T-cell (primary cell): ENCODE data around the gene DLX6. TPM values are rescaled to one million over a fixed set of nuclear protein-coding genes. Genes with fewer than 3 reads are reported as not detected.

Source experiments
- ATAC-seq, 4 experiments: fragments of 200-7000 bp in 3 of 4; fragments of 150-1000 bp in 1 of 4; cut with Tn5 transposase; replicated peaks in 1 of 4; 1 replicate in 3 of 4; 2 replicates in 1 of 4; pipeline ENCODE4 v1.10.0; 2021; ENCODE audit warnings: moderate library complexity in 3 of 4, mild to moderate bottlenecking in 2 of 4, moderate number of reproducible peaks in 1 of 4
- CTCF ChIA-PET, 2 donors: fragments of 300-600 bp; sonication (Branson Sonifier 250); formaldehyde crosslinking; loops; one replicate each; lab custom pipeline; 2022; ENCODE audit warnings: antibody characterized with exemption in 2 of 2; lab: Charles Lee
- POLR2A ChIA-PET, 2 donors: fragments of 300-600 bp; sonication (Branson Sonifier 250); formaldehyde crosslinking; loops; one replicate each; lab custom pipeline; 2022; ENCODE audit warnings: antibody characterized with exemption in 2 of 2; lab: Charles Lee
- DNase-seq, 35 experiments: peaks; one replicate each; pipeline versions ENCODE4 v3.0.0 to v3.0.0-alpha.2; 2013 to 2023
- H3K27ac ChIP-seq: one replicate; pipeline ENCODE4 v1.5.1; 2013; ENCODE audit warnings: low read length
- H3K27me3 ChIP-seq, 2 experiments: replicated peaks in 1 of 2; 1 replicate in 1 of 2; 2 replicates in 1 of 2; pipeline versions ENCODE4 v1.6.1 to v1.7.0; 2013; ENCODE audit warnings: low read length in 1 of 2, mixed read lengths in 1 of 2; ENCODE audit not compliant: control insufficient read depth in 2 of 2, insufficient read depth in 2 of 2; ENCODE audit errors: extremely low read depth in 1 of 2
- H3K36me3 ChIP-seq, 2 donors: 1 replicate in 1 of 2; 2 replicates in 1 of 2; pipeline versions ENCODE4 v1.6.1 to v1.7.0; 2013; ENCODE audit warnings: low read length in 1 of 2; ENCODE audit not compliant: control insufficient read depth in 2 of 2, insufficient read depth in 1 of 2; ENCODE audit errors: extremely low read depth in 1 of 2
- H3K4me1 ChIP-seq, 2 experiments: 1 replicate in 1 of 2; 2 replicates in 1 of 2; pipeline versions ENCODE4 v1.6.1 to v1.7.0; 2013; ENCODE audit warnings: low read length in 2 of 2, mixed read lengths in 1 of 2; ENCODE audit not compliant: insufficient read depth in 2 of 2, control insufficient read depth in 1 of 2; ENCODE audit errors: extremely low read depth in 1 of 2
- H3K4me3 ChIP-seq, 2 donors: 1 replicate in 1 of 2; 2 replicates in 1 of 2; pipeline versions ENCODE4 v1.5.1 to v1.7.0; 2013; ENCODE audit warnings: mild to moderate bottlenecking in 2 of 2, low read length in 1 of 2, moderate library complexity in 1 of 2; ENCODE audit not compliant: control insufficient read depth in 1 of 2; ENCODE audit errors: extremely low read depth in 1 of 2
- H3K9me3 ChIP-seq: 2 replicates; pipeline ENCODE4 v1.7.0; 2013
- H3K27ac Mint-ChIP-seq, 2 donors: one replicate each; pipeline ENCODE4 v1.8.0; 2020 to 2021; ENCODE audit warnings: mild to moderate bottlenecking in 2 of 2, mixed read lengths in 2 of 2
- H3K27me3 Mint-ChIP-seq, 2 donors: one replicate each; pipeline ENCODE4 v1.8.0; 2021 to 2022; ENCODE audit warnings: mixed read lengths in 2 of 2
- H3K36me3 Mint-ChIP-seq: one replicate; pipeline ENCODE4 v1.8.0; 2021; ENCODE audit warnings: mixed read lengths
- H3K4me1 Mint-ChIP-seq, 3 donors: one replicate each; pipeline ENCODE4 v1.8.0; 2020 to 2022; ENCODE audit warnings: mixed read lengths in 3 of 3, mild to moderate bottlenecking in 1 of 3
- H3K4me3 Mint-ChIP-seq, 3 donors: one replicate each; pipeline ENCODE4 v1.8.0; 2020 to 2022; ENCODE audit warnings: mild to moderate bottlenecking in 3 of 3, mixed read lengths in 3 of 3, moderate library complexity in 3 of 3
- H3K9me3 Mint-ChIP-seq, 3 donors: one replicate each; pipeline ENCODE4 v1.8.0; 2020 to 2022; ENCODE audit warnings: mixed read lengths in 3 of 3
- WGBS: methylation state at CpG from one replicate; pipeline ENCODE4 v1.1.5; 2013; ENCODE audit warnings: missing lambda C conversion rate; ENCODE audit not compliant: insufficient coverage; 5-methylcytosine and 5-hydroxymethylcytosine counted together
- total RNA-seq, 35 experiments: library from RNA in 6 of 35; stranded (reverse) in 6 of 35; fragments of 120-200 nt in 1 of 35; gene quantifications; one replicate each; pipeline versions ENCODE4 v1.2.1 to v1.2.4 and lab custom pipeline; 2013 to 2026

The DLX6 gene
- not detected for total RNA-seq
- not detected for total RNA-seq (2013)
- 0 to 0.06 (median 0) reads per million in 29 experiments for total RNA-seq (lab: John Stamatoyannopoulos, UW)

- Histone ChIP-seq H3K4me1 (peaks cover 0 to 35% of the 10 kb centered on the region in 2 experiments), H3K9me3 (no peaks in the 10 kb centered on the region), H3K27ac (no peak within 1 kb of the TSS), H3K27me3 (peaks cover 20 to 70% of the 10 kb centered on the region in 2 experiments), H3K4me3 (peak within 1 kb of the TSS; percentile 23 to 58), H3K36me3 (no peaks in the 10 kb centered on the region)
- Mint-ChIP-seq H3K9me3 (no peaks in the 10 kb centered on the region), H3K4me1 (peaks cover 17 to 26% (median 22%) of the 10 kb centered on the region in 3 donors), H3K27ac (peak within 1 kb of the TSS in 1 of 2 donors; percentile 50), H3K27me3 (peaks cover 70 to 83% of the 10 kb centered on the region in 2 donors), H3K4me3 (peak within 1 kb of the TSS; percentile 62 to 81 (median 66)), H3K36me3 (no peaks in the 10 kb centered on the region)
- ChIA-PET CTCF (interaction anchor here (0.6 to 0.7 kb wide), 5 partner anchors 10 to 1087 kb away, joined by 3 to 6 read pairs (median 3); no protein-coding TSS in a partner anchor), POLR2A (interaction anchor here in 1 of 2 donors (0.6 kb wide), 1 partner anchor 79 kb away, joined by 3 read pairs; no protein-coding TSS in a partner anchor)
- peak in 4 of 35 experiments; percentile 12 to 29 (median 20) for DNase-seq
- peak in 2 of 4 experiments; percentile 39 to 58 for ATAC-seq
- WGBS, result 3% methylated on average over 39 of the region's 44 CpGs
These were observed at the start of gene DLX6 for GRCh38 chr7:97005183-97006054. Gene DLX6 (plus strand): TSS chr7:97005553. CDS start chr7:97005978, 425 bp downstream.

DNA sequence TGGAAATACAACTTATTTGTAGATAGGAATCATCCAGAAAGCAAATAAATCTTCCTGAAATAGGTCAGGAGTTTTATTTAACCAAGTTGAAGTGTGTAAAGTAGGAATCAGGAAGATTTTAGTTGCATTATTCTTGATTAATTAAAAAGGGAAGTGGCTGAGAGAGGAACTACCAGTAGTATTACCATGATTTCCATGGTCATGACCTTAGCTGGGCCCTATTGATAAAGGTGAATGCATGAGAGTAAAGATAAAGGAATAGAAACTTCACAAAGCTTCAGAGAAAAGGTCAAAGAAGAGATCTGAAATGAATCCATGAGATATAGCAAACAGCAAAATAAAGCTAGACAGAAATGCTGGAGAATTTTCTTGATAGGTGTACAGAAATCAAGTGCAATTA lies 46.2 kb upstream of the DLX6 start:
- Mint-ChIP-seq H3K27me3 (peaks cover 22 to 34% of the 10 kb centered on the region in 2 donors), H3K27ac (no peak overlapping the region), H3K9me3 (peaks cover 0 to 5% (median 0%) of the 10 kb centered on the region in 3 donors), H3K4me1 (no peaks in the 10 kb centered on the region), H3K36me3 (no peaks in the 10 kb centered on the region), H3K4me3 (no peak overlapping the region)
- ChIA-PET POLR2A (no interaction called here), CTCF (interaction anchor here in 1 of 2 donors (0.7 kb wide), 1 partner anchor 42 kb away, joined by 7 read pairs; no protein-coding TSS in a partner anchor)
- H3K4me1 ChIP-seq, result no peaks in the 10 kb centered on the region
- ATAC-seq, result no peak
- peaks cover 0 to 4% of the 10 kb centered on the region in 2 experiments for H3K27me3 ChIP-seq
- no peaks in the 10 kb centered on the region for H3K9me3 ChIP-seq
- H3K27ac ChIP-seq, result no peak overlapping the region
- no peak for DNase-seq
- H3K36me3 ChIP-seq, result no peaks in the 10 kb centered on the region
- no peak overlapping the region for H3K4me3 ChIP-seq

DNA sequence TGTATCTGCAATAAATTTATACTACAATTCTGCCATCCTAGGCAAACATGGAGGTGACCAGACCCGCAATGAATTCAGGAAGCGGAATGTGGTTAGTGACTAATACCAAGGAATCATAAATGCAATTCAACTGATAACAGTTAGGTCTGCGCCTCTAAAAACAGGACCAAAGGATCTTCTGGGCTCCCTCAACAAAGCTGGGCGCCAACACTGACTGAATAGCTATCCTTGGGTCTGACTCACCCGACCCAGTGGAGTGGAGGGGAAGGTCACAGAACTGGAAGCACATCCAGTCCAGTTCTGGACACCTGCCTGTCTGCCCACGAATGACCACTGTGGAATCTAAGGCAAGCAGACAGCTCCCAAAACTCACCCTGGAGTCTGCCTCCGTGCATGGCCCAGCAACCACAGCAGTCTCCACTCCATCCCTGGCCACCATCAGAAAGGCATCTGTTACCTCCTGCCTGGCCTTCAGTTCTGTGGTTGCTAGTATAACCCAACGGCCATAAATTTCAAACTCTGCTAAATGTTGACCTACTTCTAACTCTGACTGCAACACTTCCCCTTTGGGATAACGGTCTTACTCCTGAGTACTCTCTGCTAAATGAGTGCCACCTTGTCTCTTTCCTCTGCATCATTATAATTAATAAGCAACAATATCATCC lies 43.0 kb upstream of the DLX6 start:
- H3K4me1 ChIP-seq, result no peaks in the 10 kb centered on the region
- Mint-ChIP-seq H3K27ac (no peak overlapping the region), H3K9me3 (peaks cover 0 to 5% (median 0%) of the 10 kb centered on the region in 3 donors), H3K4me1 (no peaks in the 10 kb centered on the region), H3K36me3 (no peaks in the 10 kb centered on the region), H3K27me3 (peaks cover 33 to 34% of the 10 kb centered on the region in 2 donors), H3K4me3 (no peak overlapping the region)
- WGBS, result 18% methylated on average over 3 of the region's 9 CpGs
- no peak overlapping the region for H3K27ac ChIP-seq
- no peak for DNase-seq
- no peaks in the 10 kb centered on the region for H3K36me3 ChIP-seq
- ATAC-seq, result no peak
- ChIA-PET POLR2A (no interaction called here), CTCF (no interaction called here)
- peaks cover 0 to 10% of the 10 kb centered on the region in 2 experiments for H3K27me3 ChIP-seq
- no peaks in the 10 kb centered on the region for H3K9me3 ChIP-seq
- H3K4me3 ChIP-seq, result no peak overlapping the region

GRCh38 chr7:96968981-96969380 lies 36.4 kb upstream of the DLX6 start:
- Mint-ChIP-seq H3K27me3 (peaks cover 41 to 48% of the 10 kb centered on the region in 2 donors), H3K36me3 (no peaks in the 10 kb centered on the region), H3K9me3 (no peaks in the 10 kb centered on the region), H3K4me3 (no peak overlapping the region), H3K27ac (no peak overlapping the region), H3K4me1 (no peaks in the 10 kb centered on the region)
- ATAC-seq (no peak), DNase-seq (no peak)
- H3K4me1 ChIP-seq, result no peaks in the 10 kb centered on the region
- H3K27ac ChIP-seq, result no peak overlapping the region
- no CpG with 5 or more reads among the region's 2 CpGs for WGBS
- peaks cover 0 to 6% of the 10 kb centered on the region in 2 experiments for H3K27me3 ChIP-seq
- ChIA-PET CTCF (no interaction called here), POLR2A (interaction anchor here in 1 of 2 donors (0.6 kb wide), 1 partner anchor 274 kb away, joined by 3 read pairs; no protein-coding TSS in a partner anchor)
- H3K4me3 ChIP-seq, result no peak overlapping the region
- no peaks in the 10 kb centered on the region for H3K36me3 ChIP-seq
- no peaks in the 10 kb centered on the region for H3K9me3 ChIP-seq

DNA sequence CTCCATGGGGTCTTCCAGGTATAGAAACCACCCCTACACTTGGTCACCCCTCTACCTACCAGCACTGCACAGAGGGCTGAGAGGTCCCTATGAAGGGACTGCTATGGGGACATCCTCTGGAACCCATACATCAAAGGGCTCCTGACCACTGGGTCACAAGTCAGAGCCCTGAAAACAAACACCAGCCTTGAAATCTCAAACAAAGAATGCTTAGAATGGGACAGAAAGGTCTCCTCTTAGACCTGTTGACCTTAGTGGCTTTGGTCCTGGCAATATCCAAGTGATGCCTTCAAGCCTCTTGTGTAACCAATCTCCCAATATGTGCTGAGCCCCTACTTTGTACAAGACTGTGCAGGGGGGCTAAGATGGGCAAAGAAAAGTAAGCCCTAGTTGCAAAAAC lies 34.6 kb upstream of the DLX6 start:
- H3K27ac ChIP-seq, result no peak overlapping the region
- H3K4me3 ChIP-seq, result no peak overlapping the region
- H3K4me1 ChIP-seq, result no peaks in the 10 kb centered on the region
- H3K4me3 Mint-ChIP-seq, result no peak overlapping the region
- no peaks in the 10 kb centered on the region for H3K4me1 Mint-ChIP-seq
- H3K27ac Mint-ChIP-seq, result no peak overlapping the region
- CTCF ChIA-PET, result no interaction called here
- no peaks in the 10 kb centered on the region for H3K36me3 ChIP-seq
- H3K27me3 Mint-ChIP-seq, result peaks cover 41 to 48% of the 10 kb centered on the region in 2 donors
- POLR2A ChIA-PET, result no interaction called here
- no peak for DNase-seq
- H3K36me3 Mint-ChIP-seq, result no peaks in the 10 kb centered on the region
- no peaks in the 10 kb centered on the region for H3K9me3 ChIP-seq
- no peaks in the 10 kb centered on the region for H3K9me3 Mint-ChIP-seq
- peaks cover 0 to 4% of the 10 kb centered on the region in 2 experiments for H3K27me3 ChIP-seq
- no peak for ATAC-seq

DNA sequence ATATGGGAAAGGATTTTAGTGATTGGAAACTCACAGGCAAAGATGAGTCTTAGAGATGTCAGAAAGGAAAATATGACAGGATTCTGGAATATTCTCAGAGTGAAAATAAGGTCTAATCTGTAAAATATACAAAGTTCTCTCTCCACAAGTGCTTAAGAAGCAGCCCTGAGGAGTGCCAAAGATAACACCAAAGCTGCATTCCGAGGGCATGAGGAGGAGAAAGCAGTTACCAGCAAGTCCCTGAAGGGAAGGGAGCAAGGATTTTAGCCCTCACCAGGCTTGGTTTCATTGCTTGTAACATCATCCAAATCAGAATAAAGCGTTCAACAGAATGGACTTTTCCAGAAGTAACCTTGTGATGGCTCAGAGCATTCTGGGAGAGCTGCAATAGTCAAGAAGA lies 31.4 kb upstream of the DLX6 start:
- H3K36me3 ChIP-seq, result no peaks in the 10 kb centered on the region
- H3K27me3 ChIP-seq, result no peaks in the 10 kb centered on the region
- Mint-ChIP-seq H3K27me3 (peaks cover 40 to 41% of the 10 kb centered on the region in 2 donors), H3K36me3 (no peaks in the 10 kb centered on the region), H3K4me1 (no peaks in the 10 kb centered on the region), H3K4me3 (no peak overlapping the region), H3K27ac (no peak overlapping the region), H3K9me3 (no peaks in the 10 kb centered on the region)
- H3K4me1 ChIP-seq, result no peaks in the 10 kb centered on the region
- ATAC-seq (no peak), DNase-seq (no peak)
- no peak overlapping the region for H3K4me3 ChIP-seq
- H3K27ac ChIP-seq, result no peak overlapping the region
- H3K9me3 ChIP-seq, result no peaks in the 10 kb centered on the region
- ChIA-PET POLR2A (no interaction called here), CTCF (no interaction called here)
- WGBS, result 86% methylated on average over 1 of the region's 2 CpGs
